HCT116 (cell line): ENCODE data around the gene FITM2. TPM values are rescaled to one million over a fixed set of nuclear protein-coding genes. Genes with fewer than 3 reads are reported as not detected.

ENCODE experiments used
- ATAC-seq: fragments of 200-7000 bp; cut with Tn5 transposase; 2 replicates; pipeline ENCODE4 v1.9.1; 2020; ENCODE audit warnings: mild to moderate bottlenecking, moderate library complexity
- BruUV-seq: library from RNA; stranded (reverse); fragments of 400-500 nt; replicated peaks from 2 replicates; lab custom pipeline; 2021; lab: Mats Ljungman, UMichigan
- CTCF ChIA-PET: fragments of 300-600 bp; sonication (Branson Sonifier 250); formaldehyde crosslinking; loops from one replicate; lab custom pipeline; 2021; ENCODE audit warnings: antibody characterized with exemption; lab: Charles Lee
- POLR2A ChIA-PET: fragments of 300-600, 350-600 bp; sonication (Branson Sonifier 250); formaldehyde crosslinking; loops from one replicate; lab custom pipeline; 2021; ENCODE audit warnings: antibody characterized with exemption; lab: Charles Lee
- RAD21 ChIA-PET, 2 experiments: fragments of 300-600 bp; sonication (Branson Sonifier 250); formaldehyde crosslinking; loops; one replicate each; lab custom pipeline; 2023; ENCODE audit warnings: low total read pairs in 2 of 2; ENCODE audit not compliant: uncharacterized antibody in 2 of 2, unreplicated experiment in 2 of 2, low non-redundant PET in 1 of 2; lab: Charles Lee
- DNase-seq: peaks from one replicate; pipeline ENCODE4 v3.0.0-alpha.2; 2010; ENCODE audit warnings: low read depth, low spot score
- H2AFZ ChIP-seq: fragments of 200-600 bp; shearing (Covaris generic), sonication (generic); 2 replicates; pipeline ENCODE4 v1.6.1; 2017; ENCODE audit warnings: low read depth, mixed run types, mixed read lengths, antibody characterized with exemption, low read length; ENCODE audit not compliant: poor library complexity, severe bottlenecking
- H3K27ac ChIP-seq: 2 replicates; pipeline ENCODE4 v1.5.1; 2012; ENCODE audit warnings: low read depth, low read length
- H3K27me3 ChIP-seq: fragments of 200-600 bp; sonication (generic); 2 replicates; pipeline ENCODE4 v1.6.1; 2016; ENCODE audit warnings: mixed run types, low read length, mixed read lengths; ENCODE audit not compliant: insufficient read depth
- H3K36me3 ChIP-seq, 2 experiments: fragments of 200-500 bp in 1 of 2; fragments of 200-600 bp in 1 of 2; sonication (Bioruptor generic) in 1 of 2; sonication (generic) in 1 of 2; 2 replicates each; pipeline versions ENCODE4 v1.5.1 to v1.6.1; 2014 to 2016; ENCODE audit warnings: low read length in 2 of 2, inconsistent platforms in 1 of 2, mixed read lengths in 1 of 2, mixed run types in 1 of 2; ENCODE audit not compliant: insufficient read depth in 2 of 2, control insufficient read depth in 1 of 2
- H3K4me1 ChIP-seq, 2 experiments: fragments of 200-600 bp in 1 of 2; sonication (generic) in 1 of 2; 2 replicates each; pipeline versions ENCODE4 v1.5.1 to v1.6.1; 2012 to 2017; ENCODE audit warnings: low read length in 2 of 2, inconsistent platforms in 1 of 2, mild to moderate bottlenecking in 1 of 2, mixed read lengths in 1 of 2, mixed run types in 1 of 2, moderate library complexity in 1 of 2; ENCODE audit not compliant: insufficient read depth in 2 of 2, control insufficient read depth in 1 of 2
- H3K4me2 ChIP-seq: fragments of 200-600 bp; sonication (generic); 2 replicates; pipeline ENCODE4 v1.6.1; 2017; ENCODE audit warnings: mixed run types, low read length, mixed read lengths
- H3K4me3 ChIP-seq, 2 experiments: fragments of 200-600 bp in 1 of 2; sonication (generic) in 1 of 2; replicated peaks in 1 of 2; 2 replicates each; pipeline ENCODE4 v1.5.1; 2011 to 2016; ENCODE audit warnings: low read length in 2 of 2, control low read depth in 1 of 2, low read depth in 1 of 2, mild to moderate bottlenecking in 1 of 2, mixed read lengths in 1 of 2, mixed run types in 1 of 2
- H3K79me2 ChIP-seq: fragments of 200-600 bp; sonication (generic); 2 replicates; pipeline ENCODE4 v1.6.1; 2017; ENCODE audit warnings: mild to moderate bottlenecking, mixed run types, low read length, moderate library complexity, mixed read lengths; ENCODE audit not compliant: insufficient read depth
- H3K9ac ChIP-seq: fragments of 200-600 bp; sonication (generic); 2 replicates; pipeline ENCODE4 v1.6.1; 2016; ENCODE audit warnings: low read length, mixed read lengths
- H3K9me2 ChIP-seq: fragments of 200-600 bp; sonication (generic), shearing (Covaris generic); 2 replicates; pipeline ENCODE4 v1.6.1; 2017; ENCODE audit warnings: mixed run types, mild to moderate bottlenecking, moderate library complexity; ENCODE audit not compliant: insufficient read depth
- H3K9me3 ChIP-seq, 2 experiments: fragments of 200-500 bp in 1 of 2; fragments of 200-600 bp in 1 of 2; sonication (Bioruptor generic) in 1 of 2; sonication (generic) in 1 of 2; 2 replicates each; pipeline ENCODE4 v1.6.1; 2014 to 2017; ENCODE audit warnings: low read length in 2 of 2, mixed read lengths in 2 of 2, inconsistent platforms in 1 of 2, low read depth in 1 of 2, mild to moderate bottlenecking in 1 of 2, mixed run types in 1 of 2, moderate library complexity in 1 of 2; ENCODE audit not compliant: control insufficient read depth in 1 of 2, insufficient read depth in 1 of 2
- H4K20me1 ChIP-seq: fragments of 200-600 bp; sonication (generic), shearing (Covaris generic); 2 replicates; pipeline ENCODE4 v1.6.1; 2017; ENCODE audit warnings: mixed run types, mild to moderate bottlenecking, moderate library complexity; ENCODE audit not compliant: insufficient read depth
- ATF3 ChIP-seq: IDR thresholded peaks from 2 replicates; pipeline ENCODE4 v1.6.1; 2012
- CBX3 ChIP-seq: IDR thresholded peaks from 2 replicates; pipeline ENCODE4 v1.6.1; 2012; ENCODE audit warnings: low read depth
- CEBPB ChIP-seq: IDR thresholded peaks from 2 replicates; pipeline ENCODE4 v1.6.1; 2012; ENCODE audit warnings: low read depth
- CTCF ChIP-seq, 3 experiments: fragments of 200-600 bp in 1 of 3; sonication (generic) in 1 of 3; IDR thresholded peaks in 2 of 3; conservative IDR thresholded peaks in 1 of 3; 2 replicates each; pipeline ENCODE4 v1.5.1; 2012 to 2017; ENCODE audit warnings: low read depth in 2 of 3, low read length in 2 of 3, antibody characterized with exemption in 1 of 3, borderline replicate concordance in 1 of 3, control low read depth in 1 of 3, mild to moderate bottlenecking in 1 of 3, mixed read lengths in 1 of 3, mixed run types in 1 of 3, moderate library complexity in 1 of 3; ENCODE audit not compliant: insufficient read depth in 1 of 3
- EGR1 ChIP-seq: IDR thresholded peaks from 2 replicates; pipeline ENCODE4 v1.6.1; 2012; ENCODE audit warnings: low read depth
- ELF1 ChIP-seq: IDR thresholded peaks from 2 replicates; pipeline ENCODE4 v1.6.1; 2012; ENCODE audit warnings: low read depth, borderline replicate concordance
- EZH2 ChIP-seq: fragments of 200-600 bp; sonication (generic); IDR thresholded peaks from 2 replicates; pipeline ENCODE4 v1.6.1; 2017; ENCODE audit warnings: antibody characterized with exemption, mixed run types
- EZH2phosphoT487 ChIP-seq: fragments of 200-600 bp; IDR thresholded peaks from 2 replicates; pipeline ENCODE4 v1.6.1; 2018; ENCODE audit warnings: antibody characterized with exemption, borderline replicate concordance
- MAX ChIP-seq: IDR thresholded peaks from 2 replicates; pipeline ENCODE4 v1.6.1; 2012
- POLR2AphosphoS5 ChIP-seq: IDR thresholded peaks from 2 replicates; pipeline ENCODE4 v1.6.1; 2011; ENCODE audit warnings: mild to moderate bottlenecking, low read depth, low read length, moderate library complexity
- RAD21 ChIP-seq: IDR thresholded peaks from 2 replicates; pipeline ENCODE4 v1.6.1; 2012; ENCODE audit warnings: low read depth, mild to moderate bottlenecking
- REST ChIP-seq: IDR thresholded peaks from 2 replicates; pipeline ENCODE4 v1.6.1; 2012; ENCODE audit warnings: low read depth
- SIN3A ChIP-seq: IDR thresholded peaks from 2 replicates; pipeline ENCODE4 v1.6.1; 2012; ENCODE audit warnings: low read depth
- SP1 ChIP-seq: IDR thresholded peaks from 2 replicates; pipeline ENCODE4 v1.6.1; 2012; ENCODE audit warnings: low read depth
- SRF ChIP-seq: IDR thresholded peaks from 2 replicates; pipeline ENCODE4 v1.6.1; 2012; ENCODE audit warnings: low read depth
- TCF7L2 ChIP-seq: IDR thresholded peaks from 2 replicates; pipeline ENCODE4 v1.7.0; 2011; ENCODE audit warnings: borderline replicate concordance, inconsistent platforms; ENCODE audit not compliant: insufficient read depth, insufficient read length; ENCODE audit errors: extremely low read depth
- YY1 ChIP-seq: IDR thresholded peaks from 2 replicates; pipeline ENCODE4 v1.6.1; 2011; ENCODE audit warnings: low read length, low read depth, moderate library complexity, mild to moderate bottlenecking; ENCODE audit not compliant: insufficient replicate concordance; ENCODE audit errors: extremely low read depth
- ZBTB33 ChIP-seq: IDR thresholded peaks from 2 replicates; pipeline ENCODE4 v1.6.1; 2011; ENCODE audit warnings: mild to moderate bottlenecking, low read length, moderate library complexity; ENCODE audit not compliant: insufficient replicate concordance; ENCODE audit errors: extremely low read depth
- ZFX ChIP-seq: fragments of 450-650 bp; IDR thresholded peaks from 2 replicates; pipeline ENCODE4 v1.6.1; 2017
- intact Hi-C: fragments of 100-400 bp; cut with micrococcal nuclease; formaldehyde crosslinking; loops from 2 replicates; pipeline ENCODE4 v1.10.0; 2022
- total RNA-seq: library from RNA; stranded (reverse); gene quantifications from one replicate; pipeline ENCODE4 v1.2.1, GENCODE V29; 2021; ENCODE audit not compliant: unreplicated experiment

Gene FITM2
- total RNA-seq, 1 experiment from 2014 or later, result 5.2 TPM

GRCh38 chr20:44348168-44348659 lies 37.2 kb upstream of the FITM2 start:
- Histone ChIP-seq H3K4me1 (no peaks in the 10 kb centered on the region), H3K79me2 (no peaks in the 10 kb centered on the region)
- POLR2A ChIA-PET, result no interaction called here
- TF ChIP-seq REST, result no peak
- no peak for TF ChIP-seq ZBTB33
- no peak for TF ChIP-seq EGR1
- TF ChIP-seq POLR2AphosphoS5, result no peak
- no peak for TF ChIP-seq SIN3A
- no peak for TF ChIP-seq SP1
- no peak for TF ChIP-seq MAX
- TF ChIP-seq RAD21, result no peak
- TF ChIP-seq ZFX, result no peak
- TF ChIP-seq CTCF (IDR thresholded peaks at IDR 0.05 in 2 of 3, conservative IDR thresholded peaks at IDR 0.05 in 1 of 3; ENCODE audit: borderline replicate concordance in 1 of 3, insufficient read depth in 1 of 3, low read depth in 2 of 3, low read length in 2 of 3), result no peak
- no peak for TF ChIP-seq TCF7L2
- no peak for TF ChIP-seq SRF
- TF ChIP-seq EZH2phosphoT487, result no peak
- no peak for TF ChIP-seq YY1
- no peak for TF ChIP-seq ATF3
- TF ChIP-seq CEBPB, result no peak
- no peak for TF ChIP-seq ELF1
- no peak for TF ChIP-seq CBX3
- TF ChIP-seq EZH2, result no peak
- TF ChIP-seq, all 23 proteins: peak for 0
- Histone ChIP-seq H3K9me3 (no peaks in the 10 kb centered on the region), H3K27me3 (no peaks in the 10 kb centered on the region), H3K27ac (no peak overlapping the region), H3K9me2 (no peaks in the 10 kb centered on the region), H3K36me3 (no peaks in the 10 kb centered on the region), H2AFZ (no peak overlapping the region), H4K20me1 (no peaks in the 10 kb centered on the region), H3K4me3 (no peak overlapping the region), H3K9ac (no peak overlapping the region), H3K4me2 (no peak overlapping the region)
- CTCF ChIA-PET, result no interaction called here
- RAD21 ChIA-PET, result no interaction called here
- intact Hi-C loops, result no loop called here
- no TSS peak for BruUV-seq
- DNase-seq (no peak), ATAC-seq (no peak)
